ENCODE measurements around the gene SHLD1.
"Not testable (repeated sequence)": the region's sequence is repeated elsewhere in the genome, so short reads cannot be mapped to it uniquely, and the experiment has no call there.

SHLD1 gene, protein sequence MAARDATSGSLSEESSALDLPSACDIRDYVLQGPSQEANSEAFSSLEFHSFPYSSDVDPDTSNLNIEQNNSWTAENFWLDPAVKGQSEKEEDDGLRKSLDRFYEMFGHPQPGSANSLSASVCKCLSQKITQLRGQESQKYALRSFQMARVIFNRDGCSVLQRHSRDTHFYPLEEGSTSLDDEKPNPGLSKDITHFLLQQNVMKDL

DNA sequence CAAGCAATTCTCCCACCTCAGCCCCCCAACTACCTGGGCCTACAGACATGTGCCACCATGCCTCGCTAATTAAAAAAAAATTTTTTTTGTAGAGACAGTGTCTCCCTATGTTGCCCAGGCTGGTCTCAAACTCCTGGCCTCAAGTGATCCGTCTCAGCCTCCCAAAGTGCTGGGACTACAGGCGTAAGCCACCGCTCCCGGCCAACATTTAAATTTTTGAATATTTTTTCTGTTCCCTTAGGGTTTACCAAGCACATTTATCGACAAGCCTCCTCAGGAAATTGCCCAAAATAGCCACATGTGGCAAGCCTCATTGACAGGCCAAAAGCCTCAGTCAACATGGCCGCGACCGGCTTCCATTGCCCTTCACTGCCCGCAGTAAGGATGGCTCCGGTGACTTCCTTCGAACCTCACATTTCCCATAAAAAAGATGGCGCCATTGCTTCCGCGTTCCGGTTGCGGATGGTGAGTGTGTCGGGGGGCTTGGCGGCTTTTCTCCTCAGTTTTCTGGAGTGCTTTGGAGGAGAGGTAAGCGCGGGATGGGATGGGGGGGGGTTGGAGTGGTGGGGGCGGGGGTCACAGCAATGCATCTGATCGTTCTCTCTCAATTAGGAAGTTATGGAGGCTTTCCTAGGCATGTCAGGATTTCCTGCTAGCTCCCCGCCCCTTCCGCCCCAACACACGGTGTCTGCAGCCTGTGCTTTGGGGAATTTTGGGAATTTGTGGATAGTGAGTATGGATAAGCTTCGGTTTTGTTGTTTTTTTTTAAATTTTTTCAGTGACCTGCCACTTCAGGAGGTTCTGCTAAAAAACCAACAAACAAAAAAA lies at the start of gene SHLD1:
TSS of gene SHLD1 (plus strand) at position 450 of the 828 bp plus-strand sequence. CDS start 22,465 bp downstream, outside the sequence.
- DNase-seq (ENCODE audit: low read depth in 2 of 2): peak; percentile 78 to 79

DNA sequence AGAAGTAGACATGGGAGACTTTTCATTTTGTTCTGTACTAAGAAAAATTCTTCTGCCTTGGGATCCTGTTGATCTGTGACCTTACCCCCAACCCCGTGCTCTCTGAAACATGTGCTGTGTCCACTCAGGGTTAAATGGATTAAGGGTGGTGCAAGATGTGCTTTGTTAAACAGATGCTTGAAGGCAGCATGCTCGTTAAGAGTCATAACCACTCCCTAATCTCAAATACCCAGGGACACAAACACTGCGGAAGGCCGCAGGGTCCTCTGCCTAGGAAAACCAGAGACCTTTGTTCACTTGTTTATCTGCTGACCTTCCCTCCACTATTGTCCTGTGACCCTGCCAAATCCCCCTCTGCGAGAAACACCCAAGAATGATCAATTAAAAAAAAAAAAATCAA lies 47.9 kb upstream of the SHLD1 start:
- not testable (repeated sequence) for DNase-seq (ENCODE audit: low read depth in 2 of 2)

- no peak for DNase-seq (ENCODE audit: low read depth in 2 of 2)
These were observed 46.5 kb upstream of the SHLD1 start for GRCh38 chr20:5703681-5704101.

GRCh38 chr20:5705827-5706226 lies 44.4 kb upstream of the SHLD1 start:
- no peak for DNase-seq (ENCODE audit: low read depth in 2 of 2)

DNA sequence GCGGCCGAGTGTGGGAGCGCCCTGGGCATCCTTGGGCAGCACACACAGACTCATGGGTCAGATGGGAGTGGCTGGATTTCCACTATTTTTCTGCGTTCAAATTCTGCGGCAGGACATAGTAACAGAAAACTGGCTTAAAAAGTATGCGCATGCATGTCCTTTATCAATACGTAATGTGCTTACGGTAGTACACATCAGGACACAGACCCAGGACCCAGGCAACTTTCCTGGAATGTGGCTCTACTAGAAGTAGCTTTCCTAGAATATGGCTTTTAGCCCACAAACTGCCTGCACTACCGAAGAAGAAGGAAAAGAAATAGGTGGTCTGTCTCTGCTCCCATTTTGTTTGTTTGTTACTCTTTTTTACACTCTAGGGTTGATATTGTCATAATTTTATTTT lies 43.4 kb upstream of the SHLD1 start:
- no peak for DNase-seq (ENCODE audit: low read depth in 2 of 2)

- DNase-seq (ENCODE audit: low read depth in 2 of 2): no peak
These were observed 39.6 kb upstream of the SHLD1 start for GRCh38 chr20:5710551-5710950.

- DNase-seq (ENCODE audit: low read depth in 2 of 2): no peak
These were observed 35.8 kb upstream of the SHLD1 start for GRCh38 chr20:5714261-5715041.

GRCh38 chr20:5715071-5715841 lies 34.9 kb upstream of the SHLD1 start:
- DNase-seq (ENCODE audit: low read depth in 2 of 2): no peak

- DNase-seq (ENCODE audit: low read depth in 2 of 2): no peak
These were observed 33.2 kb upstream of the SHLD1 start for GRCh38 chr20:5716953-5717352.

GRCh38 chr20:5718896-5719595 lies 31.2 kb upstream of the SHLD1 start:
- DNase-seq (ENCODE audit: low read depth in 2 of 2): no peak

- DNase-seq (ENCODE audit: low read depth in 2 of 2): no peak
These were observed 30.3 kb upstream of the SHLD1 start for GRCh38 chr20:5719861-5720403.

DNA sequence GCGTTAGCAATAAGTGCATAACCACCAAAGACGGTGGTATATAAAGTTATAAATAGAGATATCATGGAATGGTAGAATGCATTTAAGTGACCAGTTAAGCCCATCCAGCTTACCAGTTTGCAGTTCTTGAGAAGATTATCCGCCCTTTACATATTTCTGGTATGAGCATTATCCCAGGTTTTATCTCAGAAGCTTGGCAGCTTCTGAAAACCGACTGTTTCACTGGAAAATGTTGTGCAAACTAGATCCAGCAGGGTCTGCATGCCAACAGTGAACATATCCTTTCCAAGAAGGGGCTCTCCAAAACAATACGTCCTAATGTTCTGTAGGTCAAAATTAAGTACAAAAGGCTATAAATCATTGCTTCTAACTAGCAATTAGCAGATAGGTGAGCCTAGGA lies 29.5 kb upstream of the SHLD1 start:
- no peak for DNase-seq (ENCODE audit: low read depth in 2 of 2)

DNA sequence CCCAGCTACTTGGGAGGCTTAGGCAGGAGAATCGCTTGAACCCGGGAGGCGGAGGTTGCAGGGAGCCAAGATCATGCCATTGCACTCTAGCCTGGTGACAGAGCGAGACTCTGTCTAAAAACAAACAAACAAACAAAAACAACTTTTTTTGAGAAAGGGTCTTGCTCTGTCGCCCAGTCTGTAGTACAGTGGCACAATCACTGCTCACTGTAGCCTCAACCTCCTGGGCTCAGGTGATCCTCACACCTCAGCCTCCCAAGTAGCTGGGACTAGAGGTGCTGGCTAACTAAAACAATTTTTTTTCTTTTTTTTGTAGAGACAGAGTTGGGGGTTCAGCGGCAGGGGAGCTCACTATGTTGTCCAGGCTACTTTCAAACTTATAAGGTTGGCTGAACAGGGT lies 28.8 kb upstream of the SHLD1 start:
- not testable (repeated sequence) for DNase-seq (ENCODE audit: low read depth in 2 of 2)

GRCh38 chr20:5722927-5723326 lies 27.3 kb upstream of the SHLD1 start:
- no peak for DNase-seq (ENCODE audit: low read depth in 2 of 2)

GRCh38 chr20:5725183-5725463 lies 25.1 kb upstream of the SHLD1 start:
- not testable (repeated sequence) for DNase-seq (ENCODE audit: low read depth in 2 of 2)

GRCh38 chr20:5727018-5727515 lies 23.1 kb upstream of the SHLD1 start:
- no peak for DNase-seq (ENCODE audit: low read depth in 2 of 2)

- DNase-seq (ENCODE audit: low read depth in 2 of 2): no peak
These were observed 20.9 kb upstream of the SHLD1 start for GRCh38 chr20:5729348-5729747.

DNA sequence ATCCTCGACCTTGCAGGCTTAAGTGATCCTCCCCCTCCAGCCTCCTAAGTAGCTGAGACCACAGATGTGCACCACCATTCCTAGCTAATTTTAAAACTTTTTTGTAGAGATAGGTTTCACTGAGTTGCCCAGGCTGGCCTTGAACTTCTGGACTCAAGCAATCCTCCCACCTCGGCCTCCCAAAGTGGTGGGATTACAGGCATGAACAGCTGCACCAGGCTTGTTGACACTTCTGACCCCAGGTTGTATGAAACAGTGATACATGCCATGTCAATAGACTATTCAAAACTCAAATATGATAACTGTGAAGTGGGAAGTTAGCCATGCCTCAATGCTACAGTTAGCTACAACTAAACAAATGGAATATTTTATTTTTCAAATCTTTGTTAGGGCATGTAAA lies 20.1 kb upstream of the SHLD1 start:
- no peak for DNase-seq (ENCODE audit: low read depth in 2 of 2)

- no peak for DNase-seq (ENCODE audit: low read depth in 2 of 2)
These were observed 18.3 kb upstream of the SHLD1 start for GRCh38 chr20:5731753-5732366.

GRCh38 chr20:5734602-5735001 lies 15.6 kb upstream of the SHLD1 start:
- no peak for DNase-seq (ENCODE audit: low read depth in 2 of 2)
